Activated naive CD4-positive, alpha-beta T cell treated with anti-CD3 and anti-CD28 coated beads, Interleukin-2, amount 50 U/mL, for 72 hours (primary cell): ENCODE results near the gene MRO. TPM values are rescaled to one million over a fixed set of nuclear protein-coding genes. Genes with fewer than 3 reads are reported as not detected.
"Not testable (repeated sequence)": the region's sequence is repeated elsewhere in the genome, so short reads cannot be mapped to it uniquely, and the experiment has no call there.

Experiments
- ATAC-seq, 2 donors: fragments of 150-1000 bp; cut with Tn5 transposase; 2 replicates each; pipeline ENCODE4 v1.10.0; 2021; ENCODE audit warnings: mild to moderate bottlenecking in 2 of 2, moderate library complexity in 2 of 2
- DNase-seq, 2 donors: peaks; one replicate each; pipeline ENCODE4 v3.0.0; 2021 to 2022; ENCODE audit warnings: low spot score in 2 of 2
- H3K27ac Mint-ChIP-seq, 2 donors: one replicate each; pipeline ENCODE4 v1.8.0; 2022; ENCODE audit warnings: mild to moderate bottlenecking in 2 of 2, mixed read lengths in 2 of 2
- H3K36me3 Mint-ChIP-seq, 2 donors: one replicate each; pipeline ENCODE4 v1.8.0; 2022; ENCODE audit warnings: mixed read lengths in 2 of 2
- H3K9me3 Mint-ChIP-seq, 2 donors: one replicate each; pipeline ENCODE4 v1.8.0; 2022; ENCODE audit warnings: mixed read lengths in 2 of 2
- total RNA-seq, 2 donors: library from RNA; stranded (reverse); gene quantifications; one replicate each; pipeline ENCODE4 v1.2.3, GENCODE V29; 2022

MRO gene
- total RNA-seq, 2 donors from 2014 or later = not detected

DNA sequence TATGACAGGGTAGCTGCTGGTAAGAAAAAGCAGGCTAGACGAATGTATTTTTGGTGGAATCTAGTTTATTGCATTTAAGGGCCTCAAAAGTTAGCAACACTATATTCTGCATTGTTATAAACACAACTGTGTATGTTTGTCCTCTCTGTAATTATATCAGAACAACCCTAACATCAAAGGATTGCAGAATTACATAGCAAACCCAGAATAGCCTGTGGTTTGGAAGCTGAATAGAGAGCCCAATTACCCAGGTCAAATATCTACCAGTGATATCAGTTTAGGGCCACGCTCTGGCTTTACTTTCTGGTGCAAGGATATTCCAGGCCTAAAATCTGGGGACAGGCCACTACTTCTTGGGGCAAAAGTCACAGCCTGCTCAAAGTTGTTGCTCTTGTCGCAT, 25.1 kb upstream of the MRO start:
- Mint-ChIP-seq H3K27ac (no peak overlapping the region), H3K36me3 (no peaks in the 10 kb centered on the region), H3K9me3 (no peaks in the 10 kb centered on the region)
- DNase-seq = no peak
- ATAC-seq = no peak

DNA sequence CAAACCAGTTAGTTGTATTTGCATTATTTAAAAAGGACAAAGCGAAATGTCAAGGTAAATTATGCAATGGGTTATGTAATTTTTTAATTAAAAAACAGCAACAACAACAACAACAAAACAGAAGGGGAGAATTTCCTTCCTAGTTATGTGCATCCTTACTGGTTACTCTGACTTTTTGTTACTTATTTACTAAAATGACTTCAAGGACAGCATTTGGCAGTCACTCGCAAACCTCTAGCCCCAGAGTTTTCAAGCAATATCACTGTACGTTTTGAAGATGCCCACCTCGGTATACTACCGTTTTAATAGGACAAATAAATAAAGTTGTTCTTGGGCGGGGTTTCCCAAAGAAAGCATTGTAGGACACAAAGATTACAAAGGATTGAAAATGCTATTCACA, 24.7 kb upstream of the MRO start:
- Mint-ChIP-seq H3K27ac (no peak overlapping the region), H3K36me3 (no peaks in the 10 kb centered on the region), H3K9me3 (no peaks in the 10 kb centered on the region)
- DNase-seq (no peak), ATAC-seq (no peak)

DNA sequence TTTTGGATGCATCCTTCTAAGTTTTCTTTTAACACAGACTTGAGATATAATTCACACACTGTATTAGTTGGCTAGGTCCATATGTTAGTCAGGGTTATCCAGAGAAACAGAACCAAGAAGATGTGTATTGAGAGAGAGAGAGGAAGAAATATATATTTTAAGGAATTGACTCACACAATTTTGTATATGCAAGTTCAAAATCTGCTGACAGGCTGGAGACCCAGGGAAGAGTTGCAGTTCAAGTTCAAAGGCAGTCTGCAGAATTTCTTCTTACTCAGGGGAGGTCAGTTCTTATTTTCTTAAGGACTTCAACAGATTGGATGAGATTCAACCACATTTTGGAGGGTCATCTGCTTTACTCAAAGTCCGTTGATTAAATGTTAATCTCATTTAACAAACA, 23.0 kb upstream of the MRO start:
- Mint-ChIP-seq H3K36me3 (no peaks in the 10 kb centered on the region), H3K9me3 (no peaks in the 10 kb centered on the region), H3K27ac (no peak overlapping the region)
- ATAC-seq (no peak), DNase-seq (no peak)

DNA sequence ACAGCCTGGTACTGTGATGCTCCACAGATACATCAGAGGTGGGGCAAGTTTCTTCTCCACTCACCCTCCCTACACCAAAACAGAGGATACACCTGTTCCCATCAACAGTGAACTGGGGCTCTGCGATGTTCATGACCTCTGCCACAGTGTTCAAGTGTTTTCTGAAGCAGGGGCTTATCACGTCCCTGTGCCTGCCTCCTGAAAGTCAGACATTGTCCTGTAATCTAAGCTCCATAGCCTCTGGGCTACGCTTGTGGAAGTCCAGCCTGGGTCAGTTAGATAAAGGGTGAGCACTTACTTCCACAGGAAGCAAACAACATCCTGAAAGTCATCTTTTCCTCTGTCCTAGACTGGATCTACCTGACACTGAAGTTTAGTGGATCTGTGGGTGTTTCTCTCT, 20.2 kb upstream of the MRO start:
- DNase-seq (no peak), ATAC-seq (no peak)
- no peak overlapping the region for H3K27ac Mint-ChIP-seq
- no peaks in the 10 kb centered on the region for H3K36me3 Mint-ChIP-seq
- H3K9me3 Mint-ChIP-seq = no peaks in the 10 kb centered on the region

DNA sequence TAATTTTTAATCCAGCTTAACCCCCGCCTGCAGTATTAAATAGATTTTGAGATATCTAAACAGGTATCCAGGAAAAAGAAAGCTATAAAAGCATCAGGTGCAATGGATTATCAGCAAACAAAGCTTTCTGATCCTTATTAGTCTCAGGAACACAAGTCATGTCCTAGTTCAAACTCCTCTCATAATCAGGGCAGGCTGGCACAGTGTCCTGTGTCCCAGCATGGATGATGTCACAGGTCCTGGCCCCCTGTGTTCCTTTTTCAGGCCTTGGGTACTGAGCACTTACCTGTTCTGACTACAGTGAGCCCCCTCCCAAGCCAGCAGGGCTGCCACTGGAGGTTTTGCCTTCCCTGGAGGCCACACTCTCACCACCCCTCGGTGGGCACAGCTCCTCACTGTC, 19.5 kb upstream of the MRO start:
- no peaks in the 10 kb centered on the region for H3K9me3 Mint-ChIP-seq
- no peaks in the 10 kb centered on the region for H3K36me3 Mint-ChIP-seq
- DNase-seq (no peak), ATAC-seq (no peak)
- no peak overlapping the region for H3K27ac Mint-ChIP-seq

DNA sequence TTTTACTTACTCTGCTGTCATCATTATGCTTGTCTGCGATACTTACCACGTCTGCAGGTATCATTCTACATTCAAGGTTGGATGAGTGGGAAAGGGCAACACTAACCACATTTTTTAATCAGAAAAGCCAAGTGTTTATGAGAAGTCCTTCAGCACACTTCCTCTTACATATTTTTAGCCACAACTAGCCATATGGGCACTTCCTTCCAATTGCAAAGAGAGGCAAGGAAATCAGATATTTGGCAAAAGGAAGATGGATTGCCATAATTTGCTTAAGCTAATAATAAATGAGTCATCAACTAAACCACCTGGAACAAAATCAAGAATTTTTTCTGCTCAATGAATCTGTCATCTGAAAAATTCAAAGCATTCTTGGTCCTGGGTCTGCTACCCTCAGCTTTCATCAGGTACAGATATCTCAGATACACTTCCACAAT, 16.7 kb upstream of the MRO start:
- Mint-ChIP-seq H3K9me3 (no peaks in the 10 kb centered on the region), H3K36me3 (no peaks in the 10 kb centered on the region), H3K27ac (no peak overlapping the region)
- DNase-seq = no peak
- no peak for ATAC-seq

DNA sequence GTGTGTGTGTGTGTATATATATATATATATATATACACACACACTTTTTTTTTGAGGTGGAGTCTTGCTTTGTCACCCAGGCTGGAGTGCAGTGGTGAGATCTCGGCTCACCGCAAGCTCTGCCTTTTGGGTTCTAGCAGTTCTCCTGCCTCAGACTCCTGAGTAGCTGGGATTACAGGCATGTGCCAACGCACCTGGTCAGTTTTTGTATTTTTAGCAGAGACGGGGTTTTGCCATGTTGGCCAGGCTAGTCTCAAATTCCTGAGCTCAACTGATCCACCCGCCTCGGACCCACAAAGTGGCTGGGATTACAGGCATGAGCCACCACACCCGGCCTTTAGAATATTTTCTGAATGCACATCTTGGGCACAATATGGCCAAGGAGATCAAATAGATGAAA, 13.7 kb upstream of the MRO start:
- H3K9me3 Mint-ChIP-seq, ATAC-seq, H3K36me3 Mint-ChIP-seq, DNase-seq, H3K27ac Mint-ChIP-seq: not testable (repeated sequence)

DNA sequence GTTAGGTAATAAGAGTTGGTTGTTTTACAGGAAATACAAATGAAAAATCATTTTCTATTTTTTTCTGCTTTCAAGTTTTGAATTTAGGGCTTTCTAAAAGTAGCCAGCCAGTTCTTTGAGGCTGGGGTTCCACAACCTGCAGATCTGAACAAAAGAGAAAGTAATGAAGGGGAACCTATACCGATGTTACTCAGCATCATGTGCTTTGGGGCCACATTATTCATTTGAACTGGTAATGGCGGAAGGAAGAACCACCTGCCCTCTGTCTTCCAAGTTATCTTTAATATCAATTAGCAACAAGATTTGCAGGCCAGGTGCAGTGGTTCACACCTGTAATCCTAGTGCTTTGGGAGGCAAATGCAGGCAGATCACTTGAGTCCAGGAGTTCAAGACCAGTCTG, 12.9 kb upstream of the MRO start:
- Mint-ChIP-seq H3K27ac (no peak overlapping the region), H3K9me3 (no peaks in the 10 kb centered on the region), H3K36me3 (no peaks in the 10 kb centered on the region)
- DNase-seq = no peak
- no peak for ATAC-seq

DNA sequence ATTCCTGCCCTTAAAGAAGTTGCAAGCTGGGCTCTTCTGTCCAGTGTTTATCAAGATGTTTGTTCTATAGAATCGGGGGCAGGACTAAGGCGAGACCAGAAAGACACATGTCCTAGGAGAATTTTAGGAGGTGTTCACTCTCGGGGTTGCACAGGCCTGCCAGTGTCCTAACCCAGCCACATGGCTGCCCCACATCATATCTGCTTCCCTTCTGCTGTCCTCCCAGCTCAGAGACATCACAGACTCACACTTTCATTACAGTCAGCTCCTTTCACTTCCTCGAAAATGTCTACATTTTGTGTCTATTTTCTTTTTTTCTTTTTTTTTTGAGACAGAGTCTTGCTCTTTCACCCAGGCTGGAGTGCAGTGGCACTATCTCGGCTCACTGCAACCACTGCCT, 10.7 kb upstream of the MRO start:
- no peak for ATAC-seq
- Mint-ChIP-seq H3K27ac (no peak overlapping the region), H3K9me3 (no peaks in the 10 kb centered on the region), H3K36me3 (no peaks in the 10 kb centered on the region)
- no peak for DNase-seq

DNA sequence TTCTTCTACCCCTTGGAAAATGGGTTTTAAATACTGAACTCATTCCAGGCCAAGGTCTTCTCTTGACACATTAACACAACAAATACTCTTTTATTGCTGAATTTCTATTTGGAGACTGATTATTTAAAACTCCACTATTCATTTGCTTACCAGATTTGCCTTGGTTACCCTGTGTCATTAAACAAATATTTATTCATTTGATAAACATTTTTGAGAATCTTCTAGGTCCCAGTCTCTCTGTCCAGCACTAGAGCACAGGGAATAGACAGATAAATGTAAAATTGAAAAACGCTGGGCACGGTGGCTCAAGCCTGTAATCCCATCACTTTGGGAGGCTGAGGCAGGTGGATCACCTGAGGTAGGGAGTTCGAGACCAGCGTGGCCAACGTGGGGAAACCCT, 9.8 kb upstream of the MRO start:
- no peak overlapping the region for H3K27ac Mint-ChIP-seq
- ATAC-seq (no peak), DNase-seq (no peak)
- H3K9me3 Mint-ChIP-seq = no peaks in the 10 kb centered on the region
- no peaks in the 10 kb centered on the region for H3K36me3 Mint-ChIP-seq

DNA sequence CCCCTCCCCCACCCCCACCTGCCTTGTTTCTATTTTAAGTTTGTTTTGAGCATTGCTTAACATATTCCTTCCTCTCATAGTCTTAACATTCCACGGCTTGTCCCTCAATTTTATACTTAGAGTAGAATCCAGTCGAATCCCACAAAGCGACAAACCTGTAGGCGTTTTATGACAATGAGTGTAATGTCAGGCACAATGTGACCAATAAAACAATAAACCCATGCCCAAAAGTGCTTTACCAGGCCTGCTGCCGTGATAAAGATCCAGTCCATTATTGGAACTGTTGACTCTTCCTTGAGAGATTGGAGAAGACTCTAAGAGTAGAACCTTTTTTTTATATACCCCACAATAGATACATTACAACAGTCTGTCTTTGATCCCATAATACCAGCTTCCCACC, 6.2 kb upstream of the MRO start:
- Mint-ChIP-seq H3K36me3 (no peaks in the 10 kb centered on the region), H3K9me3 (no peaks in the 10 kb centered on the region), H3K27ac (no peak overlapping the region)
- no peak for DNase-seq
- ATAC-seq = no peak

DNA sequence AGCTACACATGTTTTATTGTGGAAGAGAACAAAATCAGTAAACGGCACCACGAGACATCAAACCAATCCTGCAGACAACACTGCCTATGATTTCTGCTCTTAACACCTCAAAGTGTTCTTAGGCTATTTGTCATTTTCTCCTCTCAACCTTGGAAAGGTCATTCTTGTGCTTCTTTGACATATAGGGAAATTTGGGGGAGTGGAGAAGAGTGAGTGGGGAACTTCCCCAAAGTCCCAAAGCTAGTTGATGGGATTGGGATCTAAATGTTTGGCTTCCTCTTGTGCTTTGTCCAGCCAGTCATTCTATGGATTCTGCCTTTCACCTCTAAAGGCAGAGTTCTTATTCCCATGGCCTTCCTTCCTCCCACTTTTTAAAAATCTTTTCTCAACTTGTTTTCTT, 5.8 kb upstream of the MRO start:
- Mint-ChIP-seq H3K27ac (no peak overlapping the region), H3K36me3 (no peaks in the 10 kb centered on the region), H3K9me3 (no peaks in the 10 kb centered on the region)
- DNase-seq (no peak), ATAC-seq (no peak)

DNA sequence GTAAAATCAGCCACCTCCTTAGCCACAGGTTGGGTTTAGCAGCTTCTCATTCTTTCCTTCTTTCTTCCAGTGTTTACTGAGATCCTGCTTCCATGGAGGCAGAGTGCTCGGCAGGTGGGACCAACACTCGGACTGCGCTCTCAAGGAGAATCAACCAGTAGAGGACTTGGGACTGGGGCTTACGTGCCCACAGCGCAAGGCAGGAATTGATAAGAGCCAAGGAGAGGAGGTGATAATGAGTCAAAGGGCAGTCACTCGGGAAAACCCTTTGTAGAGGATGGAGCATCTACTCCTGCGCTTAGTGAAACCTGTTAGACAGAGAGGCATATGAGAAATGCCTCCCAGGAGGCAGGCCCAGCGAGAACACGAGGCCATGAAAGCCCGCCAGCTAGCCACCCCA, 2.9 kb upstream of the MRO start:
- no peak overlapping the region for H3K27ac Mint-ChIP-seq
- DNase-seq (no peak), ATAC-seq (no peak)
- no peaks in the 10 kb centered on the region for H3K36me3 Mint-ChIP-seq
- H3K9me3 Mint-ChIP-seq = no peaks in the 10 kb centered on the region

DNA sequence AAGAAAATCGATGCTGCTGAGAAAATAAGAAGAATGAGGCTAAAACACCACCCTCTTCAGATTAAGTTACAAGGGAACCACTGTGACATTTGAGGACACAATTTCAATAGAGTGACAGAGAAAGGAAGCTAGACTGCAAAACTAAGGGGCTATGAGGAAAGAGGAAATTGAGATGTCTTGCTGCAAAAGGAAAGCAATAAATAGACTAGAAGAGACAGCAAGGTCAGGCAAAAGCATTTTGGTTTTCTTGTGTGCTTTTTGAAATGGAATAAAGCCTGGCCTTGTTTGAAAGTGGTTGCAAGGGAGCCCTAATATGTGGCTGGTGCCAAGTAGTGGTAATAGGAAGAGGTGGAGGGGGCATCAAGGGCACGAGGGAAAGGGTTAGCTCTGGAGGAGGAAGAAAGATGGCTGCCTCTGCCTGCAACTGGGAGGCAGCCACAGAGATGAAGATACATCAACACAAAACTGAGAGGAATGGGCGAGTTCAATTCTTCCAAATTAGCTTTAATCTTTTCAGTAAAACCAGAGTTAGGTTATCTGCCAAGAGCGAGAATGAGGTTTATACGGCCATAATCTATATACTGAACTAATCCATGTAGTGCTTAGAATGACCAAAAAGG, 1.2 kb upstream of the MRO start:
- Mint-ChIP-seq H3K27ac (no peak overlapping the region), H3K36me3 (no peaks in the 10 kb centered on the region), H3K9me3 (no peaks in the 10 kb centered on the region)
- ATAC-seq (no peak), DNase-seq (no peak)

DNA sequence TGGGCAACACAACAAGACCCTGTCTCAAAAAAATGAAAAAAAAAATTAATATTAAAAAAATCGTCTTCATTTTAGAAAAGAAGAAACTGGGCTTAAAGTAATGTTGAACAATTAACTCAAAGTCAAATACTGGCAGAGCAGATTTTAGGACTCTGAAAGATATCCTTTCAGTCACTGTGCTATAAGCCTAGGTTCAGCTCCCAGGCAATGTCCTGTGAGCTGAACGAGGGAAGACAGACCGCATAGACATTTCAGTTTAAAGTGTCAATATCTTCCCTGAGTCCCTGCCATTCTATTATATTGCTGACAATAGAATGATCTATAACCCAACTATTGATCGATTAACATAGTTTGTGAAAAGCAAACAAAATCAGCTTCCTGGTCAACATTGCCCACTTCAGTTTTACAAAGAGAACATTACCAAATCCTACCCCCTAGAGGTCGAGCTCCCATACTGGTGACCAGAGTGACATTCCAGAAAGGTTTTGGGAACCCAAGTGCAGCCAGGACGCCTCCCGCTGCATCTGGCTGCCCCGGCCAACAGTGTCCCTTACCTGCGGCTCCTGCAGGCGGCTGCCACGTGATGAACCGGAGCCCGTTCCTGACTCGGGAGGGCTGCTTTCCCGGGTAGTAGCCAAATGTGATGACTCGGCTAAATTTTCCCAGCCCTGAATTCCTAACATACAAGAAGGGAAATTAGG, 639 bp downstream of the MRO start:
- ATAC-seq (peak in 1 of 2 donors; percentile 25), DNase-seq (no peak)
- no peak overlapping the region for H3K27ac Mint-ChIP-seq
- no peaks in the 10 kb centered on the region for H3K9me3 Mint-ChIP-seq
- no peaks in the 10 kb centered on the region for H3K36me3 Mint-ChIP-seq

DNA sequence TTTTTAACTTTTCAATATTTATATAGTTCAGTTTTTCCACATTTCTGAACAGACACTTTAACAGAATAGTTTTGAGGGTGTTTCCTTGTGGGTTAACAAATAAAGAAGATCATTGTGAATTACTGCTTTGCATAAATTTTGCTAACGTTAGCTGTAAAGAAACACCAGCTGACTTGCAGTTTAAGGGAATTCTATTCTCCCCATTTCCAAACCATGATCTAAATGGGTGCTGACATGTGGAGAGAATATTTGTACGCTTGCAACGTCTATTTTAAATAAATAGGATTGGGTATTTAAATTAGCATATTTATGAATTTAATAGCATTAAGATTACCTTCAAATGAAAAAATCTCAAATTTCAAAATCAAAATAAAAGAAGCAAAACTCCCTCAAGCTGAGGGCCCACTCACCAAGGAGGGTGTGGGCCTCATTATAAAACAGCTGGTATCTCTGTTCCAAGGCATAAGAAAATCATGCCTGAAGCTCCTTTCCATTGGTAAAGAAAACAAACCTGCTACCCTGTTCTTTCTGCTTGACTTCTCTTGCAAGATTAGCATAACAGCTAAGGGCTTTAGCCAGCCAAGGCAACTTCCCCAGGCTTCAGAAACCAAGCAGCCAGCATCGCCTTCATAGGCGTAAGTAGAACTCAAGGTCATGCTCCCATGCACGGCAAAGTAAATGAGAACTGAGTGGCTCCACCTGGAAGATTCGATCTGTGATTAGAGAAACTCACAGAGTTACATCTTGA, 3.2 kb downstream of the MRO start:
- no peak overlapping the region for H3K27ac Mint-ChIP-seq

DNA sequence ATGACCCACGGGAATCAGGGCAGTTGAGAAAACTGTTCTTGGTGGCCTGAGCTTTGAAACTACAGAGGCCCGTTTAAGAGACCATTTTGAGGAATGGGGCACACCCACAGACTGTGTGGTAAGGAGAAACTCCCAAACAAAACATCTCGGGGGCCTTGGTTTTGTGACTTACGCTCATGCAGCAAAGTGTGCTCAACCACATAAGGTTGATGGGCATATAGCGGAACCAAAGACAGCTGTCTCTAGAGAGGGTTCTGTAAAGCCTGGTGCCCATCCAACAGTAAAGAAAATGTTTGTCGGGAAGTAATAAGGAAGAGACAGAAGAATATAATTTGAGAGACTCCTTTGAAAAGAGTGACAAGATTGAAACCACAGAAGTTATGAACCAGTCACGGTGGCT, 5.4 kb downstream of the MRO start:
- ATAC-seq (no peak), DNase-seq (no peak)
- Mint-ChIP-seq H3K36me3 (no peaks in the 10 kb centered on the region), H3K27ac (no peak overlapping the region), H3K9me3 (no peaks in the 10 kb centered on the region)

More for the DNA sequence above, 3.2 kb downstream of the MRO start:
- DNase-seq (no peak), ATAC-seq (no peak)
- no peaks in the 10 kb centered on the region for H3K36me3 Mint-ChIP-seq
- no peaks in the 10 kb centered on the region for H3K9me3 Mint-ChIP-seq

DNA sequence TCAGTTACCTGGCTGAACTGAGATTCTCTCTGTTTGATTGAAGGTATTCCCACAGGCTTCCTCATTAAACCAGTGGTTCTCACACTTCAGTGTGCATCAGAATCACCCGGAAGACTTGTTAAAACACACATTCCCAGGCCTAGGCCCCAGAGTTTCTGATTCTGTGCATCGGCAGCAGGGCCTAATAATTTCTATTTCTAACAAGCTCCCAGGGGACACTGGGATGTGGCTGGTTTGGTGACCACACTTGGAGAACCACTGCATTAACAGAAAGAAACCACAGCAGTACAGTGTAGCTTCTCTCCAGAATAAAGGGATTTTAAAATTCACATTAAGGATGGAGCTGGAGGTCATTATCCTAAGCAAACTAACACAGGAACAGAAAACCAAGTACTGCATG, 6.5 kb downstream of the MRO start:
- DNase-seq (no peak), ATAC-seq (no peak)
- H3K27ac Mint-ChIP-seq = no peak overlapping the region
- H3K36me3 Mint-ChIP-seq = no peaks in the 10 kb centered on the region
- H3K9me3 Mint-ChIP-seq = no peaks in the 10 kb centered on the region
